DMS 273 (cell line): ENCODE measurements around the gene ABCG4.
"Not testable (repeated sequence)": the region's sequence is repeated elsewhere in the genome, so short reads cannot be mapped to it uniquely, and the experiment has no call there.

Experiments
- DNase-seq: peaks from one replicate; lab custom pipeline; 2025; ENCODE audit not compliant: unreplicated experiment; lab: John Stamatoyannopoulos, UW

ABCG4 gene

DNA sequence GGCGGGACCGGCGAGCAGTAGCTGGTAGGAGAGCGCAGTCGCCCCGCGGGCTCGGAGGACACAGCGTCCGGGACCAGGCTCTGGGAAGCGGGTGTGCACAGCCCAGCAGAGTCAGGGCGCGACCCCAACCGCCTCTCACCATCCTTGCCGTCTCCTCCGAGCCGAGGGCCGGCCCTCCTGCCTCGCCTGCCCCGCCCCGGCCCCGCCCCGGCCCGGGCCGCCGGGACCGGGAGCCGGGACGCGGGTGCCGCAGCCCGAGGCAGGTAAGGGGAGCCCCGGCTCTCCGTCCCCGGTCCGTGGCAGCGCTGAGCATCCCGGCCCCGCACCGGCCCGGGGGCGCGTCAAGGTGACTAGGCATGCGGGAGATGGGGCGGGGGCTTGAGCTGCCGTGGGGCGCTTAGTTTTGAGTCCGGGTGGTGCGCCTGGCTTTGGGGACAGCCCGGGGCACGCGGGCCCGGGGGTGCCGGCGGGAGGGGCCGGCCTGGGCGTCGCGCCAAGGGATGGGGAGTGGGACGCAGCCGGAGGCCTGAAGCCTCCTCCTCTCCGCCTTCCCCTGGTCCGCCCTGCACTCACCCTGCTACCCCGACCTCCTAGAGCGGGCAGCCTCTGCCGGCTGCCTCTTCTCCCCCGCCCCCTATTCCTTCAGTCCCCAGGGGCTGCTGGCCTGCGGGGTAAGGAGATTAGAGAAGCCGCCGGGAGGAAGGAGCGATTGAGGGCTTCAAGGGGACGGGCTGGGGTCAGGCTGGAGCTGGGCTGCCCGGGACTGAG, at the start of gene ABCG4:
TSS of gene ABCG4 (plus strand) at position 35 of the 768 bp plus-strand sequence. CDS start 914 bp downstream, outside the sequence.
- DNase-seq: peak; percentile 44

DNA sequence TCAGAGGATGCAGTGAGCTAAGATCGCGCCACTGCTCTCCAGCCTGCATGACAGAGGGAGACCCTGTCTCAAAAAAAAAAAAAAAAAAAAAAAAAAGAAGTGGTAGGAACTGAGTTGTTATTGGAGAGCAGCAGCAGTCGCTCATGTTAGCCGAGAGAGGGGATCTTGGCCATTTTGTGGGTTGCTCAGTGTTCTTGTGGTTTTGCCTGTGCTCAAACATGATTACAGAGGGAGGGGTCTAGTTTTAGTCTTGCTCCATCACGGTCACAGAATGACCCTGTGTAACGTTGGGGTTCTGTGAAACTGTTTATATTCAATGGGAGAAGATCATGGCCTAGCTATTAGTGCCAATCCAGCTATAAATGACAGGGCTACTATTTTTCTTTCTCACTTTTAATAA, 49.1 kb upstream of the ABCG4 start:
- no peak for DNase-seq

DNA sequence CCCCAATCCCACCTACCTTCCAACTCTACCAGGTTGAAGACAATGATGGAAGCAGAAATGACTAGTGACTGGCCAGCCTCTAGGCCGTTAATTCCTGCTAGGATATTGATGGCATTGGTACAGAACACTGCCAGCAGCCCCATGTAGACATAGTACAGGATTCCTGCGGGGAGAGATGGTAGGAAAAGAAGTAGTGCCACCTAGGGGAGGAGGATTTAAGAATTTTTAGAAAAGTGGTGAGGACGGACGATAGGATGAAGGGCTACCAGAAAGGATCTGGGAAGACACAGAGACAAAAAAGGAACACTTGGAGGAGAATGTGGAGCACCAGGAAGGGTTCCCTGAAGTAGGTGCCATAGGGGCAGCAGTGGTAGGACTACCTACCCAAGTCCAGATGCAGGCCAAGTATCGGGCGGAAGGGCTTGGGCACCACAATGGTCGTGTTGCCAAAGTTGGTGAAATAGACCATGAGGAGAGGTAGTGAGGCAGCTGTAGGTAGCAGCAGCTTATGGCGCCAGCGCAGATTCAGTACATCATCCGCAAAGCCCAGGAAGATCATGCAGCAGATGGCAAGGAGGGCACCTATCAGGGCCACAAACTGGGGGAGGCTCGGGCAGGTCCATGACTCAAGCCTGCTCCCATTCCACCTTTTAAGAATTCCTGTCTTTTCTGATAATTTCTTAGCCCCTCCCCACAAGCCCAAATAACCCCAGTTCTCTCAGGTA, 48.4 kb upstream of the ABCG4 start:
- peak; percentile 60 for DNase-seq

DNA sequence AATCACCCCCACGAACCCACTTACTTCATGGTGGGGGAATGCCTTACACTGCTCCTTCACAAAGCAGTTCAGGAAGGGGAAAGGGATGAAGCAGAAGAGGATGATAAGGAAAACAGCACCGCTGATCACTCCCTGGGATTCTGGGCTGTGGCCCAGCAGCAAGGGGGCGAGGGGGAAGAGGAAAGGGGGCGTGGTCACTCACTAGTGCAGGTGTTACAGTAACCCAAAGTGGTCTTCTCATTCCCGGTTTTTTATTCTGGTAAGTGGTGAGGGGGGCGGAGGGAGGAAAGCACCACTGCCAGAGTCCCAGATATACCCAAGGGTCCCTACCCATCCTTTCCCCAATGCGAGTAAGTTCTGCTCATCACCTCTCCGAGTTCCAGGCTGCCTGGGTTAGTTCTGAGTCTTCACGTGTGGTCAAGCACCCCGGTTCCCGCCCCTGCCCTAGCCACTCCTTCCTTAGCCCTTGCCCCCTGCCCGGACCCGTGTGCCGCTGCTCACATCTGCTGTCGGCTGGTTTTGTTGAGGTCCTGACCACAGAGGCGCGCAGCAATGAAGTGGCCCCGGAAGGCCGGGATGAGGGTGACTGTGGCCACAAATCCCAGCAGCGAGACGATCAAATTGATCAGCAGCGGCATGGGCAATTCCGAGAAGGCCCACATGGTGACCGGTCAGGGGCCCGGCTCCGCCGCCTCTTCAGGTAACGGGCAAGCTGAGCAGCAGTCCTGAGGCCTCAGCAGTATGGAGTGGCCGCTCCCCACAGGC, 47.7 kb upstream of the ABCG4 start:
- peak; percentile 32 for DNase-seq

GRCh38 chr11:119101759-119102423, 47.0 kb upstream of the ABCG4 start, which contains the start of gene DPAGT1:
Gene DPAGT1 (minus strand): TSS chr11:119101853. CDS start chr11:119101655, 198 bp downstream.
- peak; percentile 96 for DNase-seq

DNA sequence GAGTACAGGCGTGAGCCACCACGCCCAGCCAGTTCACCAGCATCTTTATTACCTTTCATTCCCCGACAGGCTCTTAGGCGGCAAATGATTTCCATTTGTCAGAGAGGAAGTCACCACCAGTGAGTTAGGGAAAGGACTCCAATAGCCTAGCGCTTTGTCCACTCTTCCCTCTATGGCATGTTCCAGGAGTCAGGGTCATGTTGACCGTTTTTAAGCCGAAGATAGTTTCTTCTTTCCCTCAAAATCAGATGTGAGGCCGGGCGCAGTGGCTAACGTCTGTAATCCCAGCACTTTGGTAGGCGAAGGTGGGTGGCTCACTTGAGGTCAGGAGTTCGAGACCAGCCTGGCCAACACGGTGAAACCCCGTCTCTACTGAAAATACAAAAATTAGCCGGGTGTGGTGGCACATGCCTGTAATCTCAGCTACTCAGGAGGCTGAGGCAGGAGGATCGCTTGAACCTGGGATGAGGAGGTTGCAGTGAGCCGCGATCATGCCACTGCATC, 45.6 kb upstream of the ABCG4 start:
- not testable (repeated sequence) for DNase-seq

DNA sequence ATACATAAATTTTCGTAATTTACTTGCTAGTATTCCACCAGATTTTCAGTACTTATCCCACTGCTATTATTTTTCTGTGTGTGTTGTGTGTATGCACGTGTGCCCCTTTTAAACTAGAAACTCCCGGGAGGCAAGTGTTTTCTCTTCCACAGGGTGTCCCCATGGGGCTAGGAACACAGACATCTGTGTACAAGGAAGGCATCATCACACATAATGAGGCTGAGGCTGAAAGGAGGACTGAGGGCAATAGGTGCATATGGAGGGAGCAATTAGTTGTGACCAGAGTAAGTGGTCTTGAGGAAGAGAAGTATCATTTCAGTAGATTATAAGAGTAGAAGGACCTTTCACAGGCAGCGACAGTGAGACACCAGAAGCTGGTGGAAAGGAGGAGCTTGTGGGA, 45.1 kb upstream of the ABCG4 start:
- DNase-seq: peak; percentile 66

DNA sequence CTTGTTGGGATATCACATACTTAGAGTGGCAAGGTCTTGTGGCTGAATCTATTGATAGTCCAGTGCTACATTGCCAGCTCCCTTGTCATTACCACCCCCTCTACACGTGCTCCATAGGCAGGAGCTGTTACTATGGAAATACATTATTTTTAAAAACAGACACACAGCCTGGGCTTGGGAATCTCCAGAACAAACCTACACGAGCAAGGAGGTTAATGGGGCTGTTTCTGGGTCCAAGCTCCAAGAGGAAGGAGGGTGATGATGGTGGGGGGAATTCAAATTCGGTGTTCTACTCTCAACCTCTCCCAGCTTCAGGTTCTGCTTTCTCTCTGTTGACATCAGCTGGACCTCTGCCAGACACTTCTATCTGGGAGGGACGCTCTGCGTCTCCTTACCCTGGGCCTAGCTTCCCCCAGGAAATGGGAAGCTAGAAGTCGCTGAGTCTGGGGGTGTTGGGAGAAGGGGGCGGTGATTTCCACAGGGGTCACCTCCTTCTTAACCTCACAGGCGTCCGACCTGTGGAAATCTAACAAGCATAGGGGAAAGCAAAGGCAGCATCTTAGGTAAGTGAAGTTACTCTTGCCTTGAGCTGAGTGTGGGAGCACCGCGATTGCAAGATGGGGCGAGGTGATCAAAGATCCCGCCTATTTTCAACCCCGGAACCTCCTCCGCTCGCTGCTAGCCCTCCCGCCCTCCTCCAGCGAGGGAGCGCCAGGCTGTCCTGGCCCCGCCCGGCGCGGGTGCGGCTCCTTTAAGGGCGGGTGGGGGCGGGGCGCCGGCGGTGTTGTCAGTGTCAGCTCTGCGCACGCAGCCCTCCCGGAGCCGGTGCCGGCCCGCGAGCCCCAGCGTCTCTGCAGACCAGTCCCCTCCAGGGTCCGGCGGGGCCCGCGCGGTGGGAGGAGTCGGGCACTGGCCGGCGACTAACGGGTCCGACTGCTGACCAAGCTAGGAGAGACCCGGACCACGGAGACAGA, 42.0 kb upstream of the ABCG4 start, which contains the start of gene C2CD2L:
TSS of gene C2CD2L (plus strand) at position 781 of the 974 bp plus-strand sequence. CDS start 398 bp downstream, outside the sequence.
- peak; percentile 92 for DNase-seq

- peak; percentile 41 for DNase-seq
Observed at GRCh38 chr11:119107538-119108145, 41.2 kb upstream of the ABCG4 start.

GRCh38 chr11:119108146-119108856, 40.6 kb upstream of the ABCG4 start:
- DNase-seq: peak; percentile 45

- DNase-seq: no peak
Observed at GRCh38 chr11:119108857-119109221, 40.0 kb upstream of the ABCG4 start.

DNA sequence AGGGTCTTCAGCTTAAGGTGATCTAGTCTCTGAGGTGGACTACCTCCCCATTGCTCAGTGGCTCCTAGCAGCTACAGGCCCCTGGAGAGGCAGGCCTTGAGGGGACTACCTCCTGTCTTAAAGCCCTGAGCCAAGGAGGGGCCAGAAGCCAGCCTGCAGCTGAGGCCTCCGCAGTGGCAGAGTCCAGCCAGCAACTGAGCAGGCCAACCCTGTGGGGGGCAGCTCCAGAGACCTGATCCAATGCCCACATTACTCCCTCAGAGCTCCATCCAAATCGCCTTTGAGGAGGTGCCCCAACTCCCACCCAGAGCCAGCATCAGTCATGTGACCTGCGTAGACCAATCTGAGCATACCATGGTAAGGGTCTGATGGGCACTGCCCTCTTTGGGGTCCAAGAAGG, 39.0 kb upstream of the ABCG4 start:
- no peak for DNase-seq

GRCh38 chr11:119110439-119110838, 38.4 kb upstream of the ABCG4 start:
- no peak for DNase-seq

- no peak for DNase-seq
Observed at GRCh38 chr11:119111361-119111925, 37.4 kb upstream of the ABCG4 start.

DNA sequence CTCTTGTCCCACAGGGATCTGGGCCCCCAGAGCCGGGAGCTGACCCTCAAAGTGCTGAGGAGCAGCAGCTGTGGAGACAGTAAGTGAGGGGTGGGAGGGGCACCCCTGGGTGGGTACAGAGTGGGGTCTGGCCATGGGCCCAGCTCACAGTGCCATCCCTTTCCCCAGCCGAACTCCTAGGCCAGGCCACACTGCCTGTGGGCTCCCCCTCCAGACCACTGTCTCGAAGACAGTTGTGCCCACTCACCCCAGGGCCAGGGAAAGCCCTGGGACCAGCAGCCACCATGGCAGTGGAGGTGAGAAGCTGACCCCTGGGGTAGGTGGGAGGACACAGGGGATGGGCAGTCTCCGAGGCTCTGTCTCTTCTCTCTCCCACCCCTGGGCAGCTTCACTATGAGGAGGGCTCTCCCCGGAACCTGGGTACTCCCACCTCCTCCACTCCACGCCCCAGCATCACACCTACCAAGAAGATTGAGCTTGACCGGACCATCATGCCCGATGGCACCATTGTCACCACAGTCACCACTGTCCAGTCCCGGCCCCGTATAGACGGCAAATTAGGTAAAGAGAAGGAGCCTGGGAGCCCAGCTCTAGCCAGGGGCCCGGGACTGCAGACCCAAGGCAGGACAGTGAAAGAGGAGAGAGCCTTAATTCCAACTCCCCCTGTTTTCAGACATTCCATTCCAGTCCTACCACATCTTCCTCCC, 36.4 kb upstream of the ABCG4 start:
- no peak for DNase-seq

GRCh38 chr11:119113716-119114115, 35.1 kb upstream of the ABCG4 start:
- no peak for DNase-seq

DNA sequence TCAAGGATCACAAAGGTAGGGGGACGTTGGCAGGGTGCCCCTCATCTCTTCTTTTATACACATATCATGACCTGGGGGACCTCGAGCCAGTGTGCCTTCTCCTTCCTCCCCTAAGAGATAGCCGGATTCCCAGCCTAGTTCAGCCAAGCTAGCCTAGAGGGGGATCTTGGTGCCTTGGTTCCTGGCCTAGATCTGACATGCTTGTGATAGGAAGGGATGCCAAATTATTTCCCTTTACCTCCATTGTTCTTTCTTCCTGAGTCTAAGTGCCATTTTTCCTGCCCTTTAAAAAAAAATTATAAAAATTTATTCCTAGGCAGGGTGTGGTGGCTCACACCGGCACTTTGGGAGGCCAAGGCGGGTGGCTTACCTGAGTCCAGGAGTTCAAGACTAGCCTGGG, 34.5 kb upstream of the ABCG4 start:
- no peak for DNase-seq
